ENCODE data around the gene AMDHD1. TPM values are rescaled to one million over a fixed set of nuclear protein-coding genes. Genes with fewer than 3 reads are reported as not detected.

AMDHD1 gene
- total RNA-seq, 4 donors from 2014 or later = 0.55 to 0.64 TPM; not detected in 2

- no peak overlapping the region for H3K27ac ChIP-seq
- 91% methylated on average over 27 of the region's 27 CpGs; no CpG with 5 or more reads in 1 of the 2 donors for WGBS, 2 donors (ENCODE audit: low coverage in 1 of 2)
- DNase-seq = no peak
- no peaks in the 10 kb centered on the region for H3K36me3 ChIP-seq
- intact Hi-C loops (cut with DNase I; ENCODE audit: low total_unique reads) = no loop called here
- peaks cover 4% of the 10 kb centered on the region for H3K27me3 ChIP-seq
- H3K9me3 ChIP-seq = no peaks in the 10 kb centered on the region
- TF ChIP-seq EP300 (IDR thresholded peaks at IDR 0.05; ENCODE audit: low read depth) (no peak), CTCF (IDR thresholded peaks at IDR 0.05) (no peak), POLR2A (IDR thresholded peaks at IDR 0.05) (no peak), POLR2AphosphoS5 (IDR thresholded peaks at IDR 0.05) (no peak)
- H3K4me3 ChIP-seq = no peak overlapping the region
- in situ Hi-C loops (cut with MboI; ENCODE audit: low pct_ligation_motif_present in 1 of 4, low pct_unique_long_range_greater_than_20kb in 1 of 4, low sequenced_read_pairs in 3 of 4) = no loop called here
- H3K4me1 ChIP-seq = no peaks in the 10 kb centered on the region
Observed at GRCh38 chr12:95956557-95957145, 13.5 kb downstream of the AMDHD1 start.

- in situ Hi-C loops (cut with MboI; ENCODE audit: low pct_ligation_motif_present in 1 of 4, low pct_unique_long_range_greater_than_20kb in 1 of 4, low sequenced_read_pairs in 3 of 4) (no loop called here), intact Hi-C loops (cut with DNase I; ENCODE audit: low total_unique reads) (no loop called here)
- H3K4me3 ChIP-seq = no peak overlapping the region
- no peak overlapping the region for H3K27ac ChIP-seq
- no peak for DNase-seq
- H3K9me3 ChIP-seq = no peaks in the 10 kb centered on the region
- H3K4me1 ChIP-seq = no peaks in the 10 kb centered on the region
- WGBS, 2 donors (ENCODE audit: low coverage in 1 of 2) = 29 to 77% methylated on average over 1 of the region's 1 CpG
- H3K36me3 ChIP-seq = no peaks in the 10 kb centered on the region
- H3K27me3 ChIP-seq = no peaks in the 10 kb centered on the region
- TF ChIP-seq CTCF (IDR thresholded peaks at IDR 0.05) (no peak), EP300 (IDR thresholded peaks at IDR 0.05; ENCODE audit: low read depth) (no peak), POLR2A (IDR thresholded peaks at IDR 0.05) (no peak), POLR2AphosphoS5 (IDR thresholded peaks at IDR 0.05) (no peak)
Observed at GRCh38 chr12:95959107-95959506, 16.0 kb downstream of the AMDHD1 start.

GRCh38 chr12:95960241-95960640 is 17.1 kb downstream of the AMDHD1 start:
- TF ChIP-seq POLR2A (IDR thresholded peaks at IDR 0.05) = no peak
- no peak for TF ChIP-seq EP300 (IDR thresholded peaks at IDR 0.05; ENCODE audit: low read depth)
- no peak for TF ChIP-seq CTCF (IDR thresholded peaks at IDR 0.05)
- TF ChIP-seq POLR2AphosphoS5 (IDR thresholded peaks at IDR 0.05) = no peak
- H3K4me3 ChIP-seq = no peak overlapping the region
- H3K27me3 ChIP-seq = no peaks in the 10 kb centered on the region
- DNase-seq = no peak
- no peaks in the 10 kb centered on the region for H3K36me3 ChIP-seq
- H3K27ac ChIP-seq = no peak overlapping the region
- no peaks in the 10 kb centered on the region for H3K9me3 ChIP-seq
- in situ Hi-C loops (cut with MboI; ENCODE audit: low pct_ligation_motif_present in 1 of 4, low pct_unique_long_range_greater_than_20kb in 1 of 4, low sequenced_read_pairs in 3 of 4) (no loop called here), intact Hi-C loops (cut with DNase I; ENCODE audit: low total_unique reads) (no loop called here)
- WGBS, 2 donors (ENCODE audit: low coverage in 1 of 2) = 25 to 43% methylated on average over 2 to 5 of the region's 5 CpGs
- H3K4me1 ChIP-seq = no peaks in the 10 kb centered on the region

- WGBS, 2 donors (ENCODE audit: low coverage in 1 of 2) = 67 to 75% methylated on average over 1 to 7 of the region's 7 CpGs
- in situ Hi-C loops (cut with MboI; ENCODE audit: low pct_ligation_motif_present in 1 of 4, low pct_unique_long_range_greater_than_20kb in 1 of 4, low sequenced_read_pairs in 3 of 4) (no loop called here), intact Hi-C loops (cut with DNase I; ENCODE audit: low total_unique reads) (no loop called here)
- Histone ChIP-seq H3K4me1 (no peaks in the 10 kb centered on the region), H3K9me3 (no peaks in the 10 kb centered on the region), H3K36me3 (no peaks in the 10 kb centered on the region), H3K27me3 (no peaks in the 10 kb centered on the region), H3K4me3 (no peak overlapping the region), H3K27ac (no peak overlapping the region)
- TF ChIP-seq POLR2A (IDR thresholded peaks at IDR 0.05) (no peak), CTCF (IDR thresholded peaks at IDR 0.05) (no peak), EP300 (IDR thresholded peaks at IDR 0.05; ENCODE audit: low read depth) (no peak), POLR2AphosphoS5 (IDR thresholded peaks at IDR 0.05) (no peak)
- no peak for DNase-seq
Observed at GRCh38 chr12:95962222-95962621, 19.1 kb downstream of the AMDHD1 start.

Data from transverse colon (tissue), 4 donors.